ENCODE results near the gene POMT2.
"Not testable (repeated sequence)": the region's sequence is repeated elsewhere in the genome, so short reads cannot be mapped to it uniquely, and the experiment has no call there.

Gene POMT2

DNA sequence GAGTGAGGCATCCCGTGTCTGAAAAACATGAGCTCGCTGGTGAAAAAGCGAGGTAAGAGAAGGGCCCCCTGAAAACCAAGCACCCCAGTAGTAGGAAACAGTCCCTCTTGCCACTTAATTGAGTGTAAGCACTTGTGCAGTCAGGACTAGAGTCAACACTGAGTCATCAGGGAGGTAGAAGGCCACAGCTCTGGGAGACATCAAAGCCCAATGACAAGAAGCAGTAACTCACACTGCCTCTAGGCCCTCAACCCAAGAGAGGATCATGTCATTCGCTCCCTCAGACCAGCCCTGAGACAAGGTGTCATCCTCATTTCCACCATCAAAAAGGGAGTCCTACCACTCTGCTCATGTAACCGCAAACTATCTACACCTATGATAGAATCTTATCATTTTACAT lies 17.8 kb downstream of the POMT2 start:
- no peak overlapping the region for H3K27ac ChIP-seq (ENCODE audit: low read length)
- H3K36me3 ChIP-seq (ENCODE audit: control insufficient read depth in 2 of 2, insufficient read depth in 2 of 2, low read length in 2 of 2) = peaks cover 32 to 35% of the 10 kb centered on the region in 2 donors
- no peak overlapping the region for H3K4me3 ChIP-seq (ENCODE audit: low read length in 2 of 2)
- no peak overlapping the region for H3K9ac ChIP-seq (ENCODE audit: low read length in 2 of 2)
- H3K27me3 ChIP-seq (ENCODE audit: control insufficient read depth in 1 of 2, insufficient read depth in 2 of 2, low read length in 2 of 2) = no peaks in the 10 kb centered on the region
- H3K4me1 ChIP-seq (ENCODE audit: control insufficient read depth, insufficient read depth, low read length) = peaks cover 4% of the 10 kb centered on the region
- H3K9me3 ChIP-seq (ENCODE audit: control insufficient read depth in 2 of 2, low read length in 2 of 2) = no peaks in the 10 kb centered on the region

- Histone ChIP-seq H3K4me3 (ENCODE audit: low read length in 2 of 2) (no peak overlapping the region), H3K27me3 (ENCODE audit: control insufficient read depth in 1 of 2, insufficient read depth in 2 of 2, low read length in 2 of 2) (no peaks in the 10 kb centered on the region), H3K36me3 (ENCODE audit: control insufficient read depth in 2 of 2, insufficient read depth in 2 of 2, low read length in 2 of 2) (peaks cover 40 to 44% of the 10 kb centered on the region in 2 donors), H3K9ac (ENCODE audit: low read length in 2 of 2) (no peak overlapping the region), H3K9me3 (ENCODE audit: control insufficient read depth in 2 of 2, low read length in 2 of 2) (no peaks in the 10 kb centered on the region), H3K27ac (ENCODE audit: low read length) (no peak overlapping the region), H3K4me1 (ENCODE audit: control insufficient read depth, insufficient read depth, low read length) (peaks cover 4% of the 10 kb centered on the region)
Observed at GRCh38 chr14:77301103-77301502, 19.6 kb downstream of the POMT2 start.

GRCh38 chr14:77299771-77300170 lies 20.9 kb downstream of the POMT2 start:
- Histone ChIP-seq H3K4me3 (ENCODE audit: low read length in 2 of 2) (no peak overlapping the region), H3K9me3 (ENCODE audit: control insufficient read depth in 2 of 2, low read length in 2 of 2) (no peaks in the 10 kb centered on the region), H3K27ac (ENCODE audit: low read length) (no peak overlapping the region), H3K4me1 (ENCODE audit: control insufficient read depth, insufficient read depth, low read length) (peaks cover 4% of the 10 kb centered on the region), H3K9ac (ENCODE audit: low read length in 2 of 2) (no peak overlapping the region), H3K36me3 (ENCODE audit: control insufficient read depth in 2 of 2, insufficient read depth in 2 of 2, low read length in 2 of 2) (peaks cover 40 to 44% of the 10 kb centered on the region in 2 donors), H3K27me3 (ENCODE audit: control insufficient read depth in 1 of 2, insufficient read depth in 2 of 2, low read length in 2 of 2) (no peaks in the 10 kb centered on the region)

DNA sequence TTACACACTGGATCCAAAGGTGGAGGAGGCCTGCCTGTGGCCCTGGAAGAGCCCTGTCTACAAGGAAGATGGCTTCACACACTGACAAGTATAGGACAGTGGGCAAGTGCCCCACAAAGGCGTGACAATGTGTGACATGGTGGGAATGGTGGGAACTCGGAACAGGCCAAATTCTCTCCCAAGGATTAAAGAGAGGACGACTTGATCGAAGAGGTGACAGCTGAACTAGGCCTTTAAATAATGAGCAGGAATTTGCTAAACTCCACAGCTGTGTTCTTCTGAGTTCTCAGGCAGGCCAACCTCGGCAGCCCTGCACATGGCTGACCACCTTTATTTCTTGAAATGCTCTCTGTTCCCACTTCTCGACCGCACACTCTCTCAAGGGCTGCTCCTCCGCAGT lies 23.8 kb downstream of the POMT2 start:
- Histone ChIP-seq H3K4me3 (ENCODE audit: low read length in 2 of 2) (no peak overlapping the region), H3K9ac (ENCODE audit: low read length in 2 of 2) (no peak overlapping the region), H3K9me3 (ENCODE audit: control insufficient read depth in 2 of 2, low read length in 2 of 2) (no peaks in the 10 kb centered on the region), H3K4me1 (ENCODE audit: control insufficient read depth, insufficient read depth, low read length) (peaks cover 4% of the 10 kb centered on the region), H3K36me3 (ENCODE audit: control insufficient read depth in 2 of 2, insufficient read depth in 2 of 2, low read length in 2 of 2) (peaks cover 34 to 36% of the 10 kb centered on the region in 2 donors), H3K27me3 (ENCODE audit: control insufficient read depth in 1 of 2, insufficient read depth in 2 of 2, low read length in 2 of 2) (no peaks in the 10 kb centered on the region), H3K27ac (ENCODE audit: low read length) (no peak overlapping the region)

- Histone ChIP-seq H3K36me3 (ENCODE audit: control insufficient read depth in 2 of 2, insufficient read depth in 2 of 2, low read length in 2 of 2) (peaks cover 36% of the 10 kb centered on the region in 2 donors), H3K4me3 (ENCODE audit: low read length in 2 of 2) (no peak overlapping the region), H3K9ac (ENCODE audit: low read length in 2 of 2) (no peak overlapping the region), H3K4me1 (ENCODE audit: control insufficient read depth, insufficient read depth, low read length) (peaks cover under 1% of the 10 kb centered on the region), H3K27ac (ENCODE audit: low read length) (no peak overlapping the region), H3K27me3 (ENCODE audit: control insufficient read depth in 1 of 2, insufficient read depth in 2 of 2, low read length in 2 of 2) (no peaks in the 10 kb centered on the region), H3K9me3 (ENCODE audit: control insufficient read depth in 2 of 2, low read length in 2 of 2) (no peaks in the 10 kb centered on the region)
Observed at GRCh38 chr14:77296155-77296554, 24.5 kb downstream of the POMT2 start.

DNA sequence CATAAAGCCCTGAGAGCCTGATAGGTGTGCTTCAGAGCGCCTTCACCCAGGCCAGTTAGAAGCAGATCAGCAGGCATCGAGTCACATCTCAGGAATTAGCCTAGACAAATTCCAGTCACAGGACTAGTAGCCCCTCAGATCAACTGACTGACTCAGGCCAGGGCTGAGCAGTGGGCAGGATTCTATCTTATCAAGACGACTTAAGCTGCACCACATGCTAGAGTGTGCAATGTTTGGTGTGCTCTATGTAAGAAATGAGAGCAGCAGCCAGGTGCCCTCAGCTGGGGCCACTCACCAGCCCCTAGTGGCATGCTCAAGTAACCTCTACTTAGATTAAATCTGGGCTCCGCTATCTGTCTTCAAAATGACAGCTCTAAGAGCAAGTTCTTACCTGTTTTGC lies 30.0 kb downstream of the POMT2 start:
- H3K4me1 ChIP-seq (ENCODE audit: control insufficient read depth, insufficient read depth, low read length) = no peaks in the 10 kb centered on the region
- peaks cover 39% of the 10 kb centered on the region in 2 donors for H3K36me3 ChIP-seq (ENCODE audit: control insufficient read depth in 2 of 2, insufficient read depth in 2 of 2, low read length in 2 of 2)

GRCh38 chr14:77286576-77286975 lies 34.1 kb downstream of the POMT2 start:
- no peak overlapping the region for H3K27ac ChIP-seq (ENCODE audit: low read length)
- H3K36me3 ChIP-seq (ENCODE audit: control insufficient read depth in 2 of 2, insufficient read depth in 2 of 2, low read length in 2 of 2) = peaks cover 54 to 57% of the 10 kb centered on the region in 2 donors
- no peaks in the 10 kb centered on the region for H3K9me3 ChIP-seq (ENCODE audit: control insufficient read depth in 2 of 2, low read length in 2 of 2)
- H3K9ac ChIP-seq (ENCODE audit: low read length in 2 of 2) = no peak overlapping the region
- H3K27me3 ChIP-seq (ENCODE audit: control insufficient read depth in 1 of 2, insufficient read depth in 2 of 2, low read length in 2 of 2) = no peaks in the 10 kb centered on the region
- no peak overlapping the region for H3K4me3 ChIP-seq (ENCODE audit: low read length in 2 of 2)
- H3K4me1 ChIP-seq (ENCODE audit: control insufficient read depth, insufficient read depth, low read length) = no peaks in the 10 kb centered on the region

More for the DNA sequence above, 30.0 kb downstream of the POMT2 start:
- H3K27ac ChIP-seq (ENCODE audit: low read length) = no peak overlapping the region
- no peak overlapping the region for H3K4me3 ChIP-seq (ENCODE audit: low read length in 2 of 2)
- no peaks in the 10 kb centered on the region for H3K9me3 ChIP-seq (ENCODE audit: control insufficient read depth in 2 of 2, low read length in 2 of 2)
- H3K27me3 ChIP-seq (ENCODE audit: control insufficient read depth in 1 of 2, insufficient read depth in 2 of 2, low read length in 2 of 2) = no peaks in the 10 kb centered on the region
- H3K9ac ChIP-seq (ENCODE audit: low read length in 2 of 2) = no peak overlapping the region

- Histone ChIP-seq H3K4me3 (ENCODE audit: low read length in 2 of 2) (no peak overlapping the region), H3K36me3 (ENCODE audit: control insufficient read depth in 2 of 2, insufficient read depth in 2 of 2, low read length in 2 of 2) (peaks cover 47 to 56% of the 10 kb centered on the region in 2 donors), H3K27me3 (ENCODE audit: control insufficient read depth in 1 of 2, insufficient read depth in 2 of 2, low read length in 2 of 2) (no peaks in the 10 kb centered on the region)
Observed at GRCh38 chr14:77284466-77284865, 36.2 kb downstream of the POMT2 start.

GRCh38 chr14:77284066-77284465 lies 36.6 kb downstream of the POMT2 start:
- H3K4me1 ChIP-seq (ENCODE audit: control insufficient read depth, insufficient read depth, low read length) = no peaks in the 10 kb centered on the region
- H3K27ac ChIP-seq (ENCODE audit: low read length) = no peak overlapping the region
- no peaks in the 10 kb centered on the region for H3K9me3 ChIP-seq (ENCODE audit: control insufficient read depth in 2 of 2, low read length in 2 of 2)
- no peak overlapping the region for H3K9ac ChIP-seq (ENCODE audit: low read length in 2 of 2)
- H3K36me3 ChIP-seq (ENCODE audit: control insufficient read depth in 2 of 2, insufficient read depth in 2 of 2, low read length in 2 of 2) = peaks cover 47 to 59% of the 10 kb centered on the region in 2 donors
- H3K27me3 ChIP-seq (ENCODE audit: control insufficient read depth in 1 of 2, insufficient read depth in 2 of 2, low read length in 2 of 2) = no peaks in the 10 kb centered on the region
- no peak overlapping the region for H3K4me3 ChIP-seq (ENCODE audit: low read length in 2 of 2)

More at GRCh38 chr14:77284466-77284865, 36.2 kb downstream of the POMT2 start:
- no peaks in the 10 kb centered on the region for H3K4me1 ChIP-seq (ENCODE audit: control insufficient read depth, insufficient read depth, low read length)
- no peak overlapping the region for H3K27ac ChIP-seq (ENCODE audit: low read length)
- no peaks in the 10 kb centered on the region for H3K9me3 ChIP-seq (ENCODE audit: control insufficient read depth in 2 of 2, low read length in 2 of 2)
- no peak overlapping the region for H3K9ac ChIP-seq (ENCODE audit: low read length in 2 of 2)

DNA sequence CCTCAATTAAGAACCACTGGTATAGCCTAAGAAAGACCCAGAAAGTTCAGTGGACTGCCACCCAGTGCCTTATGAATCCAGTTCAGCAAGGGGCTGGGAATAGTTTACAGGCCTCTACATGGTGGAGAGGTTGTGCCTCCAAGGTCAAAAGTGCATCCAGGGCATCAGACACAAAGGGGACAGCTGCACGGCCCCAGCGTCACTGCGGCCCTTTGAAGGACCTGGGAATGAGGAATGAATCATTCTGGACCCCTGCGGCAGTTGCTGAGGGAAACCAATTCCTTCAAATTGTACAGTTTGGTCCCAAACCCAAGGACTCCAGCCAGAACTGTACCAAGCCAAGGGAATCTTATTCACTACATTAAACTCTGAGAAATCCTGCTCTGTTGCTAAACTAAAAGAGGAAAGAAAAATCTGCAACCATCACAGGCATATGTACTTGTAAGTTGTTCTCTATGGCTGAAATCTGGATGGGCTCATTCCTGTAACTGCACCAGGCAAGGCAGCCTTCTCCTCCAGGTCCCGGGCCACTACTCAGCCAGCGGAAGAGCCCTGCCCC lies 38.8 kb downstream of the POMT2 start:
- Histone ChIP-seq H3K9me3 (ENCODE audit: control insufficient read depth in 2 of 2, low read length in 2 of 2) (no peaks in the 10 kb centered on the region), H3K27ac (ENCODE audit: low read length) (no peak overlapping the region), H3K36me3 (ENCODE audit: control insufficient read depth in 2 of 2, insufficient read depth in 2 of 2, low read length in 2 of 2) (peaks cover 53 to 62% of the 10 kb centered on the region in 2 donors), H3K4me1 (ENCODE audit: control insufficient read depth, insufficient read depth, low read length) (no peaks in the 10 kb centered on the region), H3K9ac (ENCODE audit: low read length in 2 of 2) (no peak overlapping the region), H3K27me3 (ENCODE audit: control insufficient read depth in 1 of 2, insufficient read depth in 2 of 2, low read length in 2 of 2) (no peaks in the 10 kb centered on the region), H3K4me3 (ENCODE audit: low read length in 2 of 2) (no peak overlapping the region)

GRCh38 chr14:77280921-77281320 lies 39.8 kb downstream of the POMT2 start:
- not testable (repeated sequence) for H3K9ac ChIP-seq (ENCODE audit: low read length in 2 of 2); H3K9me3 ChIP-seq (ENCODE audit: control insufficient read depth in 2 of 2, low read length in 2 of 2); H3K27me3 ChIP-seq (ENCODE audit: control insufficient read depth in 1 of 2, insufficient read depth in 2 of 2, low read length in 2 of 2); H3K4me3 ChIP-seq (ENCODE audit: low read length in 2 of 2); H3K27ac ChIP-seq (ENCODE audit: low read length); H3K4me1 ChIP-seq (ENCODE audit: control insufficient read depth, insufficient read depth, low read length)
- peaks cover 42 to 56% of the 10 kb centered on the region in 2 donors for H3K36me3 ChIP-seq (ENCODE audit: control insufficient read depth in 2 of 2, insufficient read depth in 2 of 2, low read length in 2 of 2)

All from stomach smooth muscle (tissue), 2 donors.